C4-2B (cell line): ENCODE data around the gene SYNDIG1.

Experiments used
- ZFX ChIP-seq: fragments of 450-650 bp; IDR thresholded peaks from 2 replicates; pipeline ENCODE4 v1.6.1; 2017
- TF ChIP-seq, protein P1 (sequence below): fragments of 450-650 bp; conservative IDR thresholded peaks from 2 replicates; pipeline ENCODE4 v1.5.1; 2017; ENCODE audit warnings: mild to moderate bottlenecking

- TF ChIP-seq, protein P1, sequence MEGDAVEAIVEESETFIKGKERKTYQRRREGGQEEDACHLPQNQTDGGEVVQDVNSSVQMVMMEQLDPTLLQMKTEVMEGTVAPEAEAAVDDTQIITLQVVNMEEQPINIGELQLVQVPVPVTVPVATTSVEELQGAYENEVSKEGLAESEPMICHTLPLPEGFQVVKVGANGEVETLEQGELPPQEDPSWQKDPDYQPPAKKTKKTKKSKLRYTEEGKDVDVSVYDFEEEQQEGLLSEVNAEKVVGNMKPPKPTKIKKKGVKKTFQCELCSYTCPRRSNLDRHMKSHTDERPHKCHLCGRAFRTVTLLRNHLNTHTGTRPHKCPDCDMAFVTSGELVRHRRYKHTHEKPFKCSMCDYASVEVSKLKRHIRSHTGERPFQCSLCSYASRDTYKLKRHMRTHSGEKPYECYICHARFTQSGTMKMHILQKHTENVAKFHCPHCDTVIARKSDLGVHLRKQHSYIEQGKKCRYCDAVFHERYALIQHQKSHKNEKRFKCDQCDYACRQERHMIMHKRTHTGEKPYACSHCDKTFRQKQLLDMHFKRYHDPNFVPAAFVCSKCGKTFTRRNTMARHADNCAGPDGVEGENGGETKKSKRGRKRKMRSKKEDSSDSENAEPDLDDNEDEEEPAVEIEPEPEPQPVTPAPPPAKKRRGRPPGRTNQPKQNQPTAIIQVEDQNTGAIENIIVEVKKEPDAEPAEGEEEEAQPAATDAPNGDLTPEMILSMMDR: no peak
- no peak for TF ChIP-seq ZFX
Observed at GRCh38 chr20:24565835-24566351, 96.5 kb downstream of the SYNDIG1 start.
